Panc1 (cell line): ENCODE results near the gene PTPN9.

ENCODE experiments used
- POLR2AphosphoS5 ChIP-seq: IDR thresholded peaks from 2 replicates; pipeline ENCODE4 v1.6.1; 2012; ENCODE audit warnings: mild to moderate bottlenecking, low read depth, low read length, moderate library complexity
- SIN3A ChIP-seq: IDR thresholded peaks from 2 replicates; pipeline ENCODE4 v1.6.1; 2012; ENCODE audit warnings: low read depth, mild to moderate bottlenecking, low read length, moderate library complexity, borderline replicate concordance; ENCODE audit not compliant: insufficient read depth
- TCF7L2 ChIP-seq: IDR thresholded peaks from 2 replicates; pipeline ENCODE4 v1.6.1; 2011; ENCODE audit warnings: mild to moderate bottlenecking, low read depth, low read length, inconsistent platforms
- TF ChIP-seq, protein P1 (sequence below): fragments of 450-650 bp; IDR thresholded peaks from 2 replicates; pipeline ENCODE4 v1.5.1; 2017; ENCODE audit warnings: mild to moderate bottlenecking
- TF ChIP-seq, protein P2 (sequence below), 2 experiments: IDR thresholded peaks; 2 replicates each; pipeline ENCODE4 v1.6.1; 2011 to 2012; ENCODE audit warnings: low read depth in 2 of 2, control low read depth in 1 of 2, low read length in 1 of 2, mild to moderate bottlenecking in 1 of 2, moderate library complexity in 1 of 2; ENCODE audit not compliant: insufficient read depth in 1 of 2

DNA sequence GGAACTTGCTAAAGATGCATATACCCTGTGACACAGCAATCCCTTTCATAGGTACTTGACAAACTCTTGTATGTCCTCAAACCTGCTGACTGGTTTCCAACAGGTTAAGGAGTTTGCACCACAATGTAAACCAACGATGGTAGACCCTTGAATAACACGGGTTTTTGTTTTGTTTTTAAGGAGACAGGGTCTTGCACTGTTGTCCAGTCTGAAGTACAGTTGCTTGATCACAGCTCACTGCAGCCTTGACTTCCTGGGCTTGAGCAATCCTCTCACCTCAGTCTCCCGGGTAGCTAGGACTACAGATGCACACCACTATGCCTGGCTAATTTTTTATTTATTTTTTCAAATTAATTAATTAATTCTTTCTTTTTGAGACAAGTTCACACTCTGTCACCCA, 151.0 kb downstream of the PTPN9 start:
- TF ChIP-seq, protein P1, sequence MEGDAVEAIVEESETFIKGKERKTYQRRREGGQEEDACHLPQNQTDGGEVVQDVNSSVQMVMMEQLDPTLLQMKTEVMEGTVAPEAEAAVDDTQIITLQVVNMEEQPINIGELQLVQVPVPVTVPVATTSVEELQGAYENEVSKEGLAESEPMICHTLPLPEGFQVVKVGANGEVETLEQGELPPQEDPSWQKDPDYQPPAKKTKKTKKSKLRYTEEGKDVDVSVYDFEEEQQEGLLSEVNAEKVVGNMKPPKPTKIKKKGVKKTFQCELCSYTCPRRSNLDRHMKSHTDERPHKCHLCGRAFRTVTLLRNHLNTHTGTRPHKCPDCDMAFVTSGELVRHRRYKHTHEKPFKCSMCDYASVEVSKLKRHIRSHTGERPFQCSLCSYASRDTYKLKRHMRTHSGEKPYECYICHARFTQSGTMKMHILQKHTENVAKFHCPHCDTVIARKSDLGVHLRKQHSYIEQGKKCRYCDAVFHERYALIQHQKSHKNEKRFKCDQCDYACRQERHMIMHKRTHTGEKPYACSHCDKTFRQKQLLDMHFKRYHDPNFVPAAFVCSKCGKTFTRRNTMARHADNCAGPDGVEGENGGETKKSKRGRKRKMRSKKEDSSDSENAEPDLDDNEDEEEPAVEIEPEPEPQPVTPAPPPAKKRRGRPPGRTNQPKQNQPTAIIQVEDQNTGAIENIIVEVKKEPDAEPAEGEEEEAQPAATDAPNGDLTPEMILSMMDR, result no peak
- TF ChIP-seq POLR2AphosphoS5 (no peak), SIN3A (no peak), TCF7L2 (no peak)
- TF ChIP-seq, protein P2, sequence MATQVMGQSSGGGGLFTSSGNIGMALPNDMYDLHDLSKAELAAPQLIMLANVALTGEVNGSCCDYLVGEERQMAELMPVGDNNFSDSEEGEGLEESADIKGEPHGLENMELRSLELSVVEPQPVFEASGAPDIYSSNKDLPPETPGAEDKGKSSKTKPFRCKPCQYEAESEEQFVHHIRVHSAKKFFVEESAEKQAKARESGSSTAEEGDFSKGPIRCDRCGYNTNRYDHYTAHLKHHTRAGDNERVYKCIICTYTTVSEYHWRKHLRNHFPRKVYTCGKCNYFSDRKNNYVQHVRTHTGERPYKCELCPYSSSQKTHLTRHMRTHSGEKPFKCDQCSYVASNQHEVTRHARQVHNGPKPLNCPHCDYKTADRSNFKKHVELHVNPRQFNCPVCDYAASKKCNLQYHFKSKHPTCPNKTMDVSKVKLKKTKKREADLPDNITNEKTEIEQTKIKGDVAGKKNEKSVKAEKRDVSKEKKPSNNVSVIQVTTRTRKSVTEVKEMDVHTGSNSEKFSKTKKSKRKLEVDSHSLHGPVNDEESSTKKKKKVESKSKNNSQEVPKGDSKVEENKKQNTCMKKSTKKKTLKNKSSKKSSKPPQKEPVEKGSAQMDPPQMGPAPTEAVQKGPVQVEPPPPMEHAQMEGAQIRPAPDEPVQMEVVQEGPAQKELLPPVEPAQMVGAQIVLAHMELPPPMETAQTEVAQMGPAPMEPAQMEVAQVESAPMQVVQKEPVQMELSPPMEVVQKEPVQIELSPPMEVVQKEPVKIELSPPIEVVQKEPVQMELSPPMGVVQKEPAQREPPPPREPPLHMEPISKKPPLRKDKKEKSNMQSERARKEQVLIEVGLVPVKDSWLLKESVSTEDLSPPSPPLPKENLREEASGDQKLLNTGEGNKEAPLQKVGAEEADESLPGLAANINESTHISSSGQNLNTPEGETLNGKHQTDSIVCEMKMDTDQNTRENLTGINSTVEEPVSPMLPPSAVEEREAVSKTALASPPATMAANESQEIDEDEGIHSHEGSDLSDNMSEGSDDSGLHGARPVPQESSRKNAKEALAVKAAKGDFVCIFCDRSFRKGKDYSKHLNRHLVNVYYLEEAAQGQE (IDR thresholded peaks at IDR 0.05; ENCODE audit: insufficient read depth in 1 of 2, low read depth in 2 of 2, low read length in 1 of 2), result no peak
